C4-2B (cell line): ENCODE measurements around the gene TOP3A.

Source experiments
- H3K27ac ChIP-seq: fragments of 450-650 bp; 2 replicates; pipeline ENCODE4 v1.5.1; 2017
- CTCF ChIP-seq: fragments of 450-650 bp; conservative IDR thresholded peaks from 2 replicates; pipeline ENCODE4 v1.5.1; 2017; ENCODE audit warnings: mild to moderate bottlenecking
- ZFX ChIP-seq: fragments of 450-650 bp; IDR thresholded peaks from 2 replicates; pipeline ENCODE4 v1.6.1; 2017

TOP3A gene

GRCh38 chr17:18233803-18234518 is 80.8 kb downstream of the TOP3A start:
- H3K27ac ChIP-seq, result no peak overlapping the region
- TF ChIP-seq CTCF (no peak), ZFX (no peak)

- TF ChIP-seq CTCF (no peak), ZFX (no peak)
- no peak overlapping the region for H3K27ac ChIP-seq
These were observed 83.6 kb downstream of the TOP3A start for GRCh38 chr17:18231164-18231563.

GRCh38 chr17:18230288-18231141 is 84.3 kb downstream of the TOP3A start:
- H3K27ac ChIP-seq, result no peak overlapping the region
- TF ChIP-seq CTCF, result no peak
- no peak for TF ChIP-seq ZFX

GRCh38 chr17:18229771-18230170 is 85.0 kb downstream of the TOP3A start:
- TF ChIP-seq CTCF (no peak), ZFX (no peak)
- H3K27ac ChIP-seq, result no peak overlapping the region

- H3K27ac ChIP-seq, result no peak overlapping the region
- TF ChIP-seq ZFX, result no peak
These were observed 85.5 kb downstream of the TOP3A start for GRCh38 chr17:18229254-18229653.

GRCh38 chr17:18228176-18228682 is 86.6 kb downstream of the TOP3A start:
- H3K27ac ChIP-seq, result no peak overlapping the region
- TF ChIP-seq CTCF, result no peak
- TF ChIP-seq ZFX, result no peak

- no peak for TF ChIP-seq CTCF
- no peak for TF ChIP-seq ZFX
These were observed 87.2 kb downstream of the TOP3A start for GRCh38 chr17:18227635-18228034.

More at GRCh38 chr17:18227635-18228034, 87.2 kb downstream of the TOP3A start:
- H3K27ac ChIP-seq, result no peak overlapping the region
